Progenitor cell of endocrine pancreas (in vitro differentiated cells): ENCODE data around the gene MPV17. TPM values are rescaled to one million over a fixed set of nuclear protein-coding genes. Genes with fewer than 3 reads are reported as not detected.
"Not testable (repeated sequence)": the region's sequence is repeated elsewhere in the genome, so short reads cannot be mapped to it uniquely, and the experiment has no call there.

Experiments used
- DNase-seq: peaks from one replicate; pipeline ENCODE4 v3.0.0; 2021; ENCODE audit warnings: low spot score; ENCODE audit not compliant: unreplicated experiment
- H3K27ac Mint-ChIP-seq: 2 replicates; pipeline ENCODE4 v1.8.0; 2021; ENCODE audit warnings: mild to moderate bottlenecking, moderate library complexity, mixed read lengths
- H3K27me3 Mint-ChIP-seq: 2 replicates; pipeline ENCODE4 v1.8.0; 2021; ENCODE audit warnings: mixed read lengths
- H3K36me3 Mint-ChIP-seq: 2 replicates; pipeline ENCODE4 v1.8.0; 2022; ENCODE audit warnings: mixed read lengths; ENCODE audit not compliant: insufficient read depth
- H3K4me1 Mint-ChIP-seq: 2 replicates; pipeline ENCODE4 v1.8.0; 2021; ENCODE audit warnings: low read depth, mixed read lengths
- H3K4me3 Mint-ChIP-seq: 2 replicates; pipeline ENCODE4 v1.8.0; 2021; ENCODE audit warnings: low read depth, mild to moderate bottlenecking, moderate library complexity, mixed read lengths
- H3K9me3 Mint-ChIP-seq: 2 replicates; pipeline ENCODE4 v1.8.0; 2021; ENCODE audit warnings: low read depth, mixed read lengths
- total RNA-seq: library from RNA; stranded (reverse); gene quantifications from 2 replicates; pipeline ENCODE4 v1.2.1, GENCODE V29; 2021
- TF ChIP-seq, protein P1 (sequence below): fragments of 200-600 bp; sonication (generic); IDR thresholded peaks from one replicate; pipeline ENCODE4 v1.5.0; 2021; ENCODE audit warnings: antibody characterized with exemption, mild to moderate bottlenecking; ENCODE audit not compliant: unreplicated experiment

The MPV17 gene
- total RNA-seq, 1 donor from 2014 or later = 60.4 TPM

DNA sequence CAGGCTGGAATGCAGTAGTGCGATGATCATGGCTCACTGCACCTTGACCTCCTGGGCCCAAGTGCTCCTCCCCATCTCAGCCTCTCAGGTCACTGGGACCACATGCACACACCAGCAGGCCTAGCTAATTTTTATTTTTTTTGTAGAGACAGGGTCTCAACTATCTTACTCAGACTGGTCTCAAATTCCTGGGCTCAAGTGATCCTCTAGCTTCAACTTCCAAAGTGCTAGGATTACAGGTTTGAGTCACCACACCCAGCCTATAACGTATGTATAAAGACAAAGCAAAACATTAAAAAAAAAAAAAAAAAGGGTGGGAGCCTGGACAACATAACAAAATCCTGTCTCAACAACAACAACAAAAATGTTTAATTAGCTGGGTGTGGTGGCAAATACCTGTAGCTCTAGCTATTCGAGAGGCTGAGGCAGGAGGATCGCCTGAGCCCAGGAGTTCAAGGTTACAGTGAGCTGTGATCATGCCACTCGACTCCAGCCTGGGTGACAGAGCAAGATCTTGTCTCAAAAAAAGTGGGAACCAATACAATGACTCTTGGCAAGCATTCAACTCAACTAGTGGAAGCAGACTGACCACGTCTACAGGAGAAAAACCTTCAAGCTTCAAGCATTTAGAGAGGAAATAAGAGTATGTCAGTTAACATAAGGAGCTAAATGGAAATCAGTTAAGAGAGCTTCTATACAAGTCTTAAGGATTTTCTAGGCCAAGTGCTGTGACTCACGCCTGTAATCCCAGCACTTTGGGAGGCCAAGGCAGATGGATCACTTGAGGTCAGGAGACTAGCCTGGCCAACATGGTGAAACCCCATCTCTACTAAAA lies 31.1 kb upstream of the MPV17 start:
- peak overlapping the region; percentile 52 for H3K4me3 Mint-ChIP-seq
- H3K9me3 Mint-ChIP-seq = no peaks in the 10 kb centered on the region
- TF ChIP-seq, protein P1, sequence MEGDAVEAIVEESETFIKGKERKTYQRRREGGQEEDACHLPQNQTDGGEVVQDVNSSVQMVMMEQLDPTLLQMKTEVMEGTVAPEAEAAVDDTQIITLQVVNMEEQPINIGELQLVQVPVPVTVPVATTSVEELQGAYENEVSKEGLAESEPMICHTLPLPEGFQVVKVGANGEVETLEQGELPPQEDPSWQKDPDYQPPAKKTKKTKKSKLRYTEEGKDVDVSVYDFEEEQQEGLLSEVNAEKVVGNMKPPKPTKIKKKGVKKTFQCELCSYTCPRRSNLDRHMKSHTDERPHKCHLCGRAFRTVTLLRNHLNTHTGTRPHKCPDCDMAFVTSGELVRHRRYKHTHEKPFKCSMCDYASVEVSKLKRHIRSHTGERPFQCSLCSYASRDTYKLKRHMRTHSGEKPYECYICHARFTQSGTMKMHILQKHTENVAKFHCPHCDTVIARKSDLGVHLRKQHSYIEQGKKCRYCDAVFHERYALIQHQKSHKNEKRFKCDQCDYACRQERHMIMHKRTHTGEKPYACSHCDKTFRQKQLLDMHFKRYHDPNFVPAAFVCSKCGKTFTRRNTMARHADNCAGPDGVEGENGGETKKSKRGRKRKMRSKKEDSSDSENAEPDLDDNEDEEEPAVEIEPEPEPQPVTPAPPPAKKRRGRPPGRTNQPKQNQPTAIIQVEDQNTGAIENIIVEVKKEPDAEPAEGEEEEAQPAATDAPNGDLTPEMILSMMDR = no peak
- peak overlapping the region; percentile 2 for H3K27ac Mint-ChIP-seq
- peaks cover 18% of the 10 kb centered on the region for H3K4me1 Mint-ChIP-seq
- peaks cover 10% of the 10 kb centered on the region for H3K36me3 Mint-ChIP-seq
- H3K27me3 Mint-ChIP-seq = no peaks in the 10 kb centered on the region
- no peak for DNase-seq

DNA sequence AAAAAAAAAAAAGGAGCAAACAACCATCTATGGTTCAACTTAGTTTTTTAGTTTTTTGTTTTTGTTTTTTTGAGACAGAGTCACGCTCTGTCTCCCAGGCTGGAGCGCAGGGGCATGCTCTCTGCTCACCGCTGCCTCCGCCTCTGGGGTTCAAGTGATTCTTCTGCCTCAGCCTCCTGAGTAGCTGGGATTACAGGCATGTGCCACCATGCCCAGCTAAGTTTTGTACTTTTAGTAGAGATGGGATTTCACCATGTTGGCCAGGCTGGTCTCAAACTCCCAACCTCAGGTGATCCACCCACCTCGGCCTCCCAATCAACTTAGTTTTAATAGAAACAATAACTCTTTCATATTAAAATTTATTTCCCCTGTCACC lies 30.5 kb upstream of the MPV17 start:
- H3K9me3 Mint-ChIP-seq, H3K4me3 Mint-ChIP-seq: not testable (repeated sequence)

DNA sequence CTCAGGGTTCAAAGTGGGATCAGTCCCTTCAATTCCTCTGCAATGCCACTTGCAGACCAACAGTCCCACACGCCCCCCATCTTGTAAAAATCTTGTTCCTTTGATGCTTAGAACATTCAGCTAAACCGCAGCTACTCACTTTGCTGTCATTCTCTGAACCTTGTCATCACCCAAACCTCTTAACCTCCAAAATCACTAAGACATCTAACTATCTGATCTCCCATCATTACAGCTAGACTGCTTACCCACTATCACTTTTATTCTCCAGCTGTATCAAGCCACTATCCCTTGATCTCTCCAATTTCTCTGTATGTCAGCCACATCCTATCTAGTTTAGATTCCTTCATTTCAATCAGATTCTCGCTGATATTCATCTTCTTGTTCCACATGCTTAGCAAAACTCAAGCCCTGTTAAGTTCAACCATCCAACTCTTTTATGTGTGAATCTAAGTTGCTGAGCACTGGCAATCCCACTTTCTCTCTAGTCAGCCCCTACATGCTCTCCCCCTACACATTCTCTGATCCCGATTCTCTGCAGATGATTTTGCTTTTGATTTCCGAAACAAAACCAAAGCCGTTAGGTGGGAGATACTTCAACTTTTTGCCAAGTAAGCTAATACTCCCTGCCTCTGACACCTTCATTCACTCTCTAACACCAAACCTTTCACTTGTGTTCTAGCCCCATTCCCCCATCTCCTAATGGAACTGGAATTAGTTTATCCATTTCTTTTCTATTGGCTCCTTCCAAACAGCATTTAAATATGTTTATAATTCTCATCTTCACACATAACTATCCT lies 29.1 kb upstream of the MPV17 start:
- Mint-ChIP-seq H3K4me3 (no peak overlapping the region), H3K36me3 (peaks cover 3% of the 10 kb centered on the region), H3K9me3 (no peaks in the 10 kb centered on the region), H3K27me3 (no peaks in the 10 kb centered on the region), H3K27ac (peak overlapping the region; percentile 41), H3K4me1 (peaks cover 14% of the 10 kb centered on the region)
- no peak for DNase-seq
- TF ChIP-seq, protein P1 = no peak

More for the DNA sequence above, 30.5 kb upstream of the MPV17 start:
- H3K36me3 Mint-ChIP-seq, DNase-seq, H3K27ac Mint-ChIP-seq, H3K27me3 Mint-ChIP-seq: not testable (repeated sequence)
- peaks cover 18% of the 10 kb centered on the region for H3K4me1 Mint-ChIP-seq

DNA sequence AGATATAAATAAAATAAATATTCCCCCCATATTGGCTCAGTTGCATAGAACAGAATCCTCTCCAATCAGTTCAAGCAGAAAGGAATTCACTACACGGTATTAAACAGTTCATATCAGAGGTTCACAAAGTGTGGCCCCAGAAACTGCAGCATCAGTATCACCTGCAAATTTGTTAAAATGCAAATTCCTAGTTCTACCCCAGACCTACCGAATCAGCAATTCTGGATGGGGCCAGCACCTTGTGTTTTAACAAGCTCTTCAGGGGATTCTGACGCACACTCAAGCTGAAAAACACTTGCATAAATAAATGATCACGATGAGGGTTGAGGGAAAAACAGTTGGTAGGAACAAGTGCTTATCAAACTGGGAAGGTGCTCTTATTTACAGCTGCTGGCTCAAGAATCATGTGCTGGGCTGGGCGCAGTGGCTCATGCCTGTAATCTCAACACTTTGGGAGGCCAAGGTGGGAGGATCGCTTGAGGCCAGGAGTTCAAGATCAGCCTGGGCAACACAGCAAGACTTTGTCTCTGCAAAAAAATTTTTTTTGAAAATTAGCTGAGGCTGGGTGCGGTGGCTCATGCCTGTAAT lies 27.3 kb upstream of the MPV17 start:
- Mint-ChIP-seq H3K4me1 (peaks cover 8% of the 10 kb centered on the region), H3K9me3 (no peaks in the 10 kb centered on the region), H3K27me3 (no peaks in the 10 kb centered on the region), H3K4me3 (no peak overlapping the region), H3K27ac (no peak overlapping the region), H3K36me3 (peaks cover 3% of the 10 kb centered on the region)
- no peak for DNase-seq
- TF ChIP-seq, protein P1 = no peak

DNA sequence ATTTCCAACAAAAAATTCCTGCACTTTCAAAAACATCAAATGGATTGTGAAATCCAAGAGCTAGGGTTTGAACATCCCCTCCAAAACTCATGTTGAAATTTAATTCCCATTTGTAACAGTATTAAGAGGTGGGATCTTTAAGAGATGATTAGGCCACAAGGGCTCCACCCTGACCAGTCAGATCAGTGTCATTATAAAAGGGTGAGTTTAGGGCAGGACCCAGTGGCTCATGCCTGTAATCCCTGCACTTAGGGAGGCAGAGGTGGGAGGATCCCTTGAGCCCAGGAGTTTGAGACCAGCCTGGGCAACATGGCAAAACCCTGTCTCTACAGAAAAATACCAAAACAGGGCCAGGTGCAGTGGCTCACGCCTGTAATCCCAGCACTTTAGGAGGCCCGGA lies 24.7 kb upstream of the MPV17 start:
- Mint-ChIP-seq H3K27me3 (no peaks in the 10 kb centered on the region), H3K4me3 (no peak overlapping the region), H3K9me3 (no peaks in the 10 kb centered on the region), H3K4me1 (no peaks in the 10 kb centered on the region), H3K36me3 (peaks cover 5% of the 10 kb centered on the region), H3K27ac (no peak overlapping the region)
- TF ChIP-seq, protein P1 = no peak
- no peak for DNase-seq
